IMR-90 (cell line): ENCODE data around the gene IGF2BP1. TPM values are rescaled to one million over a fixed set of nuclear protein-coding genes. Genes with fewer than 3 reads are reported as not detected.
"Not testable (repeated sequence)": the region's sequence is repeated elsewhere in the genome, so short reads cannot be mapped to it uniquely, and the experiment has no call there.

Source experiments
- ATAC-seq: fragments of 200-7000 bp; cut with Tn5 transposase; 2 replicates; pipeline ENCODE4 v1.9.1; 2020; ENCODE audit warnings: low read depth, mild to moderate bottlenecking, moderate library complexity
- BruUV-seq: library from RNA; stranded (reverse); fragments of 400-500 nt; replicated peaks from 2 replicates; lab custom pipeline; 2021; lab: Mats Ljungman, UMichigan
- CTCF ChIA-PET: fragments of 300-600 bp; formaldehyde crosslinking; extraction: SDS; loops from one replicate; lab custom pipeline; 2021; ENCODE audit warnings: antibody characterized with exemption; lab: Yijun Ruan, JAX
- POLR2A ChIA-PET: fragments of 300-600 bp; sonication (Branson Sonifier 250); formaldehyde crosslinking; loops from one replicate; lab custom pipeline; 2022; ENCODE audit warnings: antibody characterized with exemption; ENCODE audit not compliant: unreplicated experiment; lab: Charles Lee
- DNase-seq: peaks from one replicate; pipeline ENCODE4 v3.0.0; 2013
- H2AFZ ChIP-seq: replicated peaks from 2 replicates; pipeline ENCODE3; 2013; ENCODE audit warnings: low read length, mild to moderate bottlenecking; ENCODE audit not compliant: poor library complexity
- H2AK5ac ChIP-seq: 2 replicates; pipeline ENCODE4 v1.6.1; 2013; ENCODE audit warnings: low read depth, low read length, inconsistent platforms
- H2AK9ac ChIP-seq: replicated peaks from 2 replicates; pipeline ENCODE3; 2013; ENCODE audit warnings: mild to moderate bottlenecking, low read depth, low read length, moderate library complexity; ENCODE audit not compliant: poor library complexity
- H2BK120ac ChIP-seq: 2 replicates; pipeline ENCODE4 v1.6.1; 2013; ENCODE audit warnings: low read depth, low read length, inconsistent platforms
- H2BK15ac ChIP-seq: 3 replicates; pipeline ENCODE4 v1.6.1; 2013; ENCODE audit warnings: low read depth, low read length, inconsistent platforms
- H2BK20ac ChIP-seq: 2 replicates; pipeline ENCODE4 v1.6.1; 2013; ENCODE audit warnings: low read depth, mild to moderate bottlenecking, inconsistent platforms, low read length, moderate library complexity
- H2BK5ac ChIP-seq: 2 replicates; pipeline ENCODE4 v1.6.1; 2013; ENCODE audit warnings: mild to moderate bottlenecking, low read depth, low read length, inconsistent platforms; ENCODE audit not compliant: poor library complexity, severe bottlenecking
- H3K14ac ChIP-seq: replicated peaks from 2 replicates; pipeline ENCODE4 v1.6.1; 2013; ENCODE audit warnings: low read depth, low read length, inconsistent platforms
- H3K18ac ChIP-seq: 2 replicates; pipeline ENCODE4 v1.6.1; 2013; ENCODE audit warnings: low read depth, low read length, control low read depth
- H3K23ac ChIP-seq: 2 replicates; pipeline ENCODE4 v1.6.1; 2013; ENCODE audit warnings: low read depth, low read length, inconsistent platforms
- H3K27ac ChIP-seq: 2 replicates; pipeline ENCODE4 v1.5.1; 2013; ENCODE audit warnings: mild to moderate bottlenecking, control low read depth, low read length; ENCODE audit not compliant: insufficient read depth
- H3K27me3 ChIP-seq: 2 replicates; pipeline ENCODE4 v1.6.1; 2013; ENCODE audit warnings: low read length; ENCODE audit not compliant: control insufficient read depth, insufficient read depth
- H3K36me3 ChIP-seq: 2 replicates; pipeline ENCODE4 v1.6.1; 2013; ENCODE audit warnings: low read length, mixed read lengths; ENCODE audit not compliant: control insufficient read depth, insufficient read depth
- H3K4ac ChIP-seq: 2 replicates; pipeline ENCODE4 v1.6.1; 2013; ENCODE audit warnings: low read depth, low read length, inconsistent platforms
- H3K4me1 ChIP-seq: 2 replicates; pipeline ENCODE4 v1.6.1; 2013; ENCODE audit warnings: low read length, mixed read lengths; ENCODE audit not compliant: control insufficient read depth, insufficient read depth
- H3K4me2 ChIP-seq: 2 replicates; pipeline ENCODE4 v1.6.1; 2013; ENCODE audit warnings: low read depth, mild to moderate bottlenecking, control low read depth, low read length, moderate library complexity
- H3K4me3 ChIP-seq: 2 replicates; pipeline ENCODE4 v1.5.1; 2013; ENCODE audit warnings: low read depth, mild to moderate bottlenecking, control low read depth, low read length, moderate library complexity; ENCODE audit not compliant: insufficient read depth
- H3K56ac ChIP-seq: 2 replicates; pipeline ENCODE4 v1.6.1; 2013; ENCODE audit warnings: low read length, inconsistent platforms; ENCODE audit not compliant: insufficient read depth; ENCODE audit errors: extremely low read depth
- H3K79me1 ChIP-seq, 2 experiments: 2 replicates each; pipeline ENCODE4 v1.6.1; 2013; ENCODE audit warnings: low read length in 2 of 2, inconsistent platforms in 1 of 2, low read depth in 1 of 2
- H3K9ac ChIP-seq: 2 replicates; pipeline ENCODE4 v1.6.1; 2013; ENCODE audit warnings: low read depth, low read length, control low read depth
- H3K9me1 ChIP-seq: 2 replicates; pipeline ENCODE4 v1.6.1; 2013; ENCODE audit warnings: low read length, inconsistent platforms; ENCODE audit not compliant: insufficient read depth
- H3K9me3 ChIP-seq: 2 replicates; pipeline ENCODE4 v1.6.1; 2013; ENCODE audit warnings: low read length; ENCODE audit not compliant: control insufficient read depth, insufficient read depth
- H4K20me1 ChIP-seq: 2 replicates; pipeline ENCODE4 v1.6.1; 2013; ENCODE audit warnings: low read length, inconsistent platforms; ENCODE audit not compliant: insufficient read depth
- H4K5ac ChIP-seq: 2 replicates; pipeline ENCODE4 v1.6.1; 2013; ENCODE audit warnings: mild to moderate bottlenecking, low read depth, low read length, control low read depth
- H4K8ac ChIP-seq, 2 experiments: 2 replicates each; pipeline ENCODE4 v1.6.1; 2013; ENCODE audit warnings: low read depth in 2 of 2, low read length in 2 of 2, control low read depth in 1 of 2, inconsistent platforms in 1 of 2
- H4K91ac ChIP-seq: 2 replicates; pipeline ENCODE4 v1.6.1; 2013; ENCODE audit warnings: low read depth, low read length, inconsistent platforms; ENCODE audit not compliant: insufficient read depth
- WGBS, 2 experiments: methylation state at CpG; one replicate each; pipeline versions ENCODE4 v1.1.5 to v1.1.7; 2013; ENCODE audit warnings: missing lambda C conversion rate in 2 of 2; ENCODE audit not compliant: insufficient read length in 1 of 2; ENCODE audit errors: extremely low coverage in 2 of 2; 5-methylcytosine and 5-hydroxymethylcytosine counted together
- dilution Hi-C: fragments of 300-500 bp; cut with HindIII; formaldehyde crosslinking; loops from one replicate; pipeline ENCODE4 v1.14.3; 2018; ENCODE audit warnings: low sequenced_read_pairs; ENCODE audit not compliant: unreplicated experiment
- in situ Hi-C: fragments of 300-500 bp; cut with MboI; formaldehyde crosslinking; loops from 3 replicates; pipeline ENCODE4 v1.14.3; 2019; ENCODE audit warnings: low sequenced_read_pairs, inconsistent platforms, mixed read lengths
- intact Hi-C: fragments of 100-400 bp; cut with micrococcal nuclease; formaldehyde crosslinking; loops from 2 replicates; pipeline ENCODE4 v1.10.0; 2022
- polyA plus RNA-seq, 3 experiments: library from polyadenylated mRNA; depleted of rRNA; stranded (reverse); fragments of >200 nt; gene quantifications; 2 replicates each; pipeline ENCODE4 v1.2.3, GENCODE V29; 2012; ENCODE audit warnings: low replicate concordance in 1 of 3
- total RNA-seq: library from RNA; depleted of rRNA; stranded (reverse); fragments of >200 nt; gene quantifications from 2 replicates; pipeline ENCODE4 v1.2.3, GENCODE V29; 2012

The IGF2BP1 gene
- total and polyA plus RNA-seq, 2 of the 4 experiments (the other 2 are of a cell fraction): 10.2 to 13.1 TPM

DNA sequence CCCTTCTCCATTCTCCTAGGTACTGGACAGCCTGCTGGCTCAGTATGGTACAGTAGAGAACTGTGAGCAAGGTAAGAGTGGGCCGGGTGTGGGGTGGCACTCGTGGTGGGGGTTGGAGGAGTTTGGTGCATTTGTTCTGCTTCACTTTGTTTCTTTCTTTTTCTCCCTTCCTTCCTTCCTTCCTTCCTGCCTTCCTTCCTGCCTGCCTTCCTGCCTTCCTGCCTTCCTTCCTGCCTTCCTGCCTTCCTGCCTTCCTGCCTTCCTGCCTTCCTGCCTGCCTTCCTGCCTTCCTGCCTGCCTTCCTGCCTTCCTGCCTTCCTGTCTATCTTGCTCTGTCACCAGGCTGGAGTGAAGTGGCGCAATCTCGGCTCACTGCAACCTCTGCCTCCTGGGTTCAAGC, 29.3 kb downstream of the IGF2BP1 start:
- H2AFZ ChIP-seq, H3K27me3 ChIP-seq, H3K56ac ChIP-seq, H3K18ac ChIP-seq, BruUV-seq, H2BK120ac ChIP-seq, H2AK9ac ChIP-seq, H3K4ac ChIP-seq, H4K8ac ChIP-seq, H3K9me3 ChIP-seq, H2BK5ac ChIP-seq, H2BK20ac ChIP-seq, ATAC-seq, H3K14ac ChIP-seq, H3K9ac ChIP-seq, POLR2A ChIA-PET, H3K23ac ChIP-seq, H4K91ac ChIP-seq, intact Hi-C loops, H3K4me2 ChIP-seq, H3K27ac ChIP-seq, H4K5ac ChIP-seq, CTCF ChIA-PET, H2AK5ac ChIP-seq, in situ Hi-C loops, H2BK15ac ChIP-seq, H3K4me3 ChIP-seq, DNase-seq: not testable (repeated sequence)
- peaks cover 17% of the 10 kb centered on the region for H3K4me1 ChIP-seq
- WGBS, 2 experiments: no CpG with 5 or more reads among the region's 4 CpGs
- dilution Hi-C loops: loop anchor here (25.0 kb wide), 1 partner anchor 114 kb away; the partner anchor contains the start of gene UBE2Z
- H3K9me1 ChIP-seq: peaks cover 20% of the 10 kb centered on the region
- peaks cover 38 to 66% of the 10 kb centered on the region in 2 experiments for H3K79me1 ChIP-seq
- H3K36me3 ChIP-seq: peaks cover 20% of the 10 kb centered on the region
- H4K20me1 ChIP-seq: peaks cover 18% of the 10 kb centered on the region
